AG04449 (cell line): Measurements from ENCODE around the gene INTS4.
"Not testable (repeated sequence)": the region's sequence is repeated elsewhere in the genome, so short reads cannot be mapped to it uniquely, and the experiment has no call there.

Experiments used
- CTCF ChIA-PET: fragments of 350-600 bp; formaldehyde crosslinking; extraction: SDS; loops from one replicate; lab custom pipeline; 2021; ENCODE audit warnings: antibody characterized with exemption; lab: Yijun Ruan, JAX
- POLR2A ChIA-PET: fragments of 400-600, 350-600 bp; formaldehyde crosslinking; extraction: SDS; loops from one replicate; lab custom pipeline; 2020; ENCODE audit warnings: antibody characterized with exemption, inconsistent platforms; lab: Yijun Ruan, JAX
- DNase-seq: peaks from one replicate; pipeline ENCODE4 v3.0.0-alpha.2; 2010; ENCODE audit warnings: low read depth, low spot score
- H3K4me3 ChIP-seq: 2 replicates; pipeline ENCODE4 v1.5.1; 2011; ENCODE audit warnings: low read depth, mild to moderate bottlenecking, control low read depth, low read length
- TF ChIP-seq, protein P1 (sequence below): IDR thresholded peaks from one replicate; pipeline ENCODE4 v1.5.1; 2011; ENCODE audit warnings: mild to moderate bottlenecking, moderate library complexity, low read length, control low read depth, inconsistent platforms; ENCODE audit not compliant: insufficient read depth; ENCODE audit errors: missing control alignments

Gene INTS4

DNA sequence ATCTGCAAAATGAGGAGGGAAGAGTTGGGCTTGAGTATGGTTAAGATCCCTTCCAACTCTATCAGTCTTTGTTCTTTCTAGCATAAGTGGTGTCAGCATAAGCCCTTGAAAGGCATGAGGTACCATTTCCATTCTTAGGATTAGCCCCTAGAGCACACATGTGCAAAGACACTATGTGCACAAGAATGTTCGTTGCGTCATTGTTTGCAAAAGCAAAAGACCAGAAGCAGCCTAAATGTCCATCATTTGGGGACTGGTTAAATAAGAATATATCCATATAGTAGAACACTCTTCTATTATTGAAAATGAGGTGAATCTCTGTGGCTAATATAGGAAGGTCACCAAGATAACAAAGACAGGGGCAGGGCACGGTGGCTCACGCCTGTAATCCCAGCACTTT, 38.6 kb upstream of the INTS4 start:
- ChIA-PET CTCF (interaction anchor here (9.6 kb wide), 1 partner anchor 13 kb away, joined by 90 read pairs; no protein-coding TSS in a partner anchor), POLR2A (no interaction called here)
- H3K4me3 ChIP-seq = no peak overlapping the region
- TF ChIP-seq, protein P1, sequence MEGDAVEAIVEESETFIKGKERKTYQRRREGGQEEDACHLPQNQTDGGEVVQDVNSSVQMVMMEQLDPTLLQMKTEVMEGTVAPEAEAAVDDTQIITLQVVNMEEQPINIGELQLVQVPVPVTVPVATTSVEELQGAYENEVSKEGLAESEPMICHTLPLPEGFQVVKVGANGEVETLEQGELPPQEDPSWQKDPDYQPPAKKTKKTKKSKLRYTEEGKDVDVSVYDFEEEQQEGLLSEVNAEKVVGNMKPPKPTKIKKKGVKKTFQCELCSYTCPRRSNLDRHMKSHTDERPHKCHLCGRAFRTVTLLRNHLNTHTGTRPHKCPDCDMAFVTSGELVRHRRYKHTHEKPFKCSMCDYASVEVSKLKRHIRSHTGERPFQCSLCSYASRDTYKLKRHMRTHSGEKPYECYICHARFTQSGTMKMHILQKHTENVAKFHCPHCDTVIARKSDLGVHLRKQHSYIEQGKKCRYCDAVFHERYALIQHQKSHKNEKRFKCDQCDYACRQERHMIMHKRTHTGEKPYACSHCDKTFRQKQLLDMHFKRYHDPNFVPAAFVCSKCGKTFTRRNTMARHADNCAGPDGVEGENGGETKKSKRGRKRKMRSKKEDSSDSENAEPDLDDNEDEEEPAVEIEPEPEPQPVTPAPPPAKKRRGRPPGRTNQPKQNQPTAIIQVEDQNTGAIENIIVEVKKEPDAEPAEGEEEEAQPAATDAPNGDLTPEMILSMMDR = no peak
- DNase-seq = no peak

DNA sequence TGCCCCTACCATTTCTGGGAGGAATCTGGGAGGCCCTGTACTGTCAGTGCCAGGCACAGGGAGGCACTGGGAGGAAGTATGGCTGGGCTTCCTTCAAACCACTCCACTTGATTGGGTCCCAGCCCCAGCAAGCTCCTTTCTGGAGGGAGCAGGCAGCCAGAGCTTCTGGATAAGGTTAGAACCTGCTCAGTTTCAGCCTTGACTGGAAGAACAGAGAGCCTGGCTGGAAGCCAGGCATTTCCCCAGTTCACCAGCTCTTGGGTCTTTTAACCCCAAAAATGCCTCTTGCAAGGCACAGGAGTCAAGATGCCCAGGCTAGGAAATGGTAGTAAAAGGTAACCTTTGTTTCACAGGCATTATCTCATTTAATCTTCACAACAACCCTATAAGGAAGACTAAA, 37.6 kb upstream of the INTS4 start:
- TF ChIP-seq, protein P1 = no peak
- H3K4me3 ChIP-seq = no peak overlapping the region
- ChIA-PET CTCF (interaction anchor here (9.6 kb wide), 1 partner anchor 14 kb away, joined by 90 read pairs; no protein-coding TSS in a partner anchor), POLR2A (no interaction called here)
- DNase-seq = no peak

DNA sequence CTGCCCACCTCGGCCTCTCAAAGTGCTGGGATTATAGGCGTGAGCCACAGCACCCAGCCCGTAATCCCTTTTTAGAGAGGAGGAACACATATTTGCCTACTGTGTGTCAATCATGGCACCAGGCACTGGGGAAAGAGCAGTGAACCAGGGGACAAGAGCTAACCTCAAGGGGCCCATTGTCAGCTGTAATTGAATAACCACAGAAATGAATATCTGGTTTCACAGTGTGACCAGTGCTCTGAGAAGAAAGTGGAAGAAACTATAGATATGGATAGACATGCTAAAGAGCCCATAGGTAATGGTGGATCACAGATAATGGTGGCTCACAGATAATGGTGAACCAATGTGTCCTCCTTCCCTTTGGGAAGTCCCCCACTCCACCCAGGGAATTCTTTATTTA, 37.2 kb upstream of the INTS4 start:
- H3K4me3 ChIP-seq = no peak overlapping the region
- POLR2A ChIA-PET = no interaction called here
- CTCF ChIA-PET = interaction anchor here (1.2 to 9.6 kb wide), 2 partner anchors 11 to 15 kb away, joined by 4 to 90 read pairs; no protein-coding TSS in a partner anchor
- DNase-seq = no peak
- TF ChIP-seq, protein P1 = no peak

DNA sequence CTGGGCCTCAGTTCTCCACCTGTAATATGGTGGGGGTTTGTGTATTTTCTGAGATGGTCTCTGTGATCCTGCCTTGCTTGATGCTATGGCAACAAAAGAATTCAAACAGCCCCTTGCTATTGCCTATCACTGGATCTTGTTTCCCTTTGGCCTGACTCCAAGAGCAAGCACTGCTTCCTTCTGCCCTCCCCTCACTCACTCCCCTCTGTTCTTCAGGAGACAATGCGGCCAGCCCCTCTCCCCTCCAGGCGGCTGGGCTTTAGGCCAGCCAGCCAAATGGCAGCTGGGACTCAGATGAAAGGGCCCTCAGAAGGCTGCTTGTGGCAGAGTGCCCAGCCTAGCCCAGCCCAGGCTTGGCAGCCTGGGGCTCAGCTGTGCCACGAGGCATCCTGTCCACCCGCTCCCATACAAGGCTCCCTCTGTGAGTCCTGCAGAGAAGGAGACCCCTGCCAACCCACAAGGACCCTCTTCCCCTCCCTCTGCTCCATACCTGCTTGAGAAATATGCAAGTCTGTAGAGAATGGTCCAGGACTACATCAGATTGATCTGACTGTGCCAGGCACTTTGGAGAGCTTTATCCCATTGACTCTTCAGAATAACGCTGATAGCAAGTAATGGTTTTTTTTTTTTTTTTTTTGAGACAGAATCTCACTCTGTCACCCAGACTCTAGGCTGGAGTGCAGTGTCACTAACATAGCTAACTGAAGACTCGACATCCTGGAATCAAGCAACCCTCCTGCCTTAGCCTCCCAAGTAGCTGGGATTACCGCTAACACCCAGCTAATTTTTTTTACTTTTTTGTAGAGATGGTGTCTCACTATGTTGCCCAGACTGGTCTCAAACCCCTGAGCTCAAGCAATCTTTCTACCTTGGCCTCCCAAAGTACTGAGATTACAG, 36.2 kb upstream of the INTS4 start:
- CTCF ChIA-PET = interaction anchor here (0.9 to 9.6 kb wide), 3 partner anchors 10 to 40 kb away, joined by 3 to 90 read pairs (median 4); no protein-coding TSS in a partner anchor
- POLR2A ChIA-PET = no interaction called here
- no peak for DNase-seq
- no peak overlapping the region for H3K4me3 ChIP-seq
- TF ChIP-seq, protein P1 = no peak

DNA sequence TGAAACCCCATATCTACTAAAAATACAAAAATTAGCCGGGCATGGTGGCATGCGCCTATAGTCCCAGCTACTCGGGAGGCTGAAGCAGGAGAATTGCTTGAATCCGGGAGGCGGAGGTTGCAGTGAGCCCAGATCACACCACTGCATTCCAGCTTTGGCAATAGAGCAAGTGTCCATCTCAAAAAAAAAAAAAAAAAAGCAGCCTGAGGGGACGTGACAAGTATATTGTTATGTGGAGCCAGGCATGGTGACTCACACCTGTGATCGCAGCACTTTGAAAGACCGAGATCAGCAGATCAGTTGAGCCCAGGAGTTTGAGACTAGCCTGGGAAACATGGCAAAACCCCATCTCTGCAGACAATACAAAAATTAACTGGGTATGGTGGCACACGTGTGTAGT, 34.0 kb upstream of the INTS4 start:
- CTCF ChIA-PET = interaction anchor here (9.6 kb wide), 1 partner anchor 18 kb away, joined by 90 read pairs; no protein-coding TSS in a partner anchor
- H3K4me3 ChIP-seq, POLR2A ChIA-PET, DNase-seq: not testable (repeated sequence)

DNA sequence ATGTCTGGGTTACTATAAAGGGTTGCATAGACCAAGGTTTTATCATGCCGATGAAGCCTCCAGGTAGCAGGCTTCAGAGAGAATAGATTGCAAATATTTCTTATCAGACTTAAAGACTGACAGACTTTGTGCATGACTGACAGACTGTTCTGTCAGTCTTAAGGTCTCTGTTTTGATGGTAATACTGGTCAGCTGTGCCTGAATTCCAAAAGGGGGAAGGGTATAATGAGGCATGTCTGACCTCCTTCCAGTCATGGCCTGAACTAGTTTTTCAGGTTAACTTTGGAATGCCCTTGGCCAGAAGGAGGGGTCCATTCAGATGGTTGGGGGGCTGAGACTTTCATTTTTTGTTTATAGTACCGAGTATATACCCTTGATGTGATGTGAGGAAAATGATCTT, 33.3 kb upstream of the INTS4 start:
- H3K4me3 ChIP-seq = no peak overlapping the region
- CTCF ChIA-PET = interaction anchor here (1.2 kb wide), 1 partner anchor 18 kb away, joined by 5 read pairs; no protein-coding TSS in a partner anchor
- POLR2A ChIA-PET = no interaction called here
- TF ChIP-seq, protein P1 = no peak
- DNase-seq = no peak
